Testis (tissue), 2 donors: Measurements from ENCODE around the gene TBPL1.

Experiments
- POLR2A ChIP-seq: fragments of 450-650 bp; IDR thresholded peaks from one replicate; pipeline ENCODE4 v1.6.1; 2017; ENCODE audit warnings: antibody characterized with exemption, mild to moderate bottlenecking, moderate library complexity
- TF ChIP-seq, protein P1 (sequence below), 3 experiments: fragments of 450-650 bp in 2 of 3; fragments of 200-600 bp in 1 of 3; sonication (generic) in 1 of 3; IDR thresholded peaks; one replicate each; pipeline ENCODE4 v1.5.1; 2016 to 2019; ENCODE audit warnings: antibody characterized with exemption in 3 of 3, mild to moderate bottlenecking in 2 of 3, moderate library complexity in 1 of 3

DNA sequence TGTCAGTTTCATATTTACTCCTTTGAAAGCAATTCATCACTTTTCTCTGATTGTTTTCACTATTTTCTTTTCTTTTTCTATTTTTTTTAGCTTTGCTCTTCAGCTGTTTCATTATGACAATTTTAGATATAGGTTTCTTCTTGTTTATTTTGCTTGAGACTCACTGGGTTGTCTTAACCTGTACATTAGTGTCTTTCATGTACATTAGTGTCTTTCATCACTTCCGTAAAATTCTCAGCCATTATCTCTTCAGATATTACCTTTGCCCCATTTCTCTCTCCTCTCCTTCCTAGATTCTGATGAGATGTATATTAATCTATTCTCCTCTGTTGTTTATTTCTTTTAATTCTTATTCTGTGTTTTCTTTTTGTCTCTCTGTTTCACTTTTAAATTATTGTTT lies 14.5 kb upstream of the TBPL1 start:
- TF ChIP-seq, protein P1, sequence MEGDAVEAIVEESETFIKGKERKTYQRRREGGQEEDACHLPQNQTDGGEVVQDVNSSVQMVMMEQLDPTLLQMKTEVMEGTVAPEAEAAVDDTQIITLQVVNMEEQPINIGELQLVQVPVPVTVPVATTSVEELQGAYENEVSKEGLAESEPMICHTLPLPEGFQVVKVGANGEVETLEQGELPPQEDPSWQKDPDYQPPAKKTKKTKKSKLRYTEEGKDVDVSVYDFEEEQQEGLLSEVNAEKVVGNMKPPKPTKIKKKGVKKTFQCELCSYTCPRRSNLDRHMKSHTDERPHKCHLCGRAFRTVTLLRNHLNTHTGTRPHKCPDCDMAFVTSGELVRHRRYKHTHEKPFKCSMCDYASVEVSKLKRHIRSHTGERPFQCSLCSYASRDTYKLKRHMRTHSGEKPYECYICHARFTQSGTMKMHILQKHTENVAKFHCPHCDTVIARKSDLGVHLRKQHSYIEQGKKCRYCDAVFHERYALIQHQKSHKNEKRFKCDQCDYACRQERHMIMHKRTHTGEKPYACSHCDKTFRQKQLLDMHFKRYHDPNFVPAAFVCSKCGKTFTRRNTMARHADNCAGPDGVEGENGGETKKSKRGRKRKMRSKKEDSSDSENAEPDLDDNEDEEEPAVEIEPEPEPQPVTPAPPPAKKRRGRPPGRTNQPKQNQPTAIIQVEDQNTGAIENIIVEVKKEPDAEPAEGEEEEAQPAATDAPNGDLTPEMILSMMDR (IDR thresholded peaks at IDR 0.05) = no peak
- no peak for TF ChIP-seq POLR2A
